Measurements from ENCODE around the gene DIO1. TPM values are rescaled to one million over a fixed set of nuclear protein-coding genes. Genes with fewer than 3 reads are reported as not detected.

DIO1 gene
- total and polyA plus RNA-seq, 9 of the 15 experiments (the other 6 are each of a cell fraction or from before 2014, with no cell fraction given), result not detected

- Histone ChIP-seq H3K4me1 (replicated peaks in 1 of 2; ENCODE audit: control insufficient read depth in 2 of 2, insufficient read depth in 2 of 2, low read length in 2 of 2) (no peaks in the 10 kb centered on the region; a peak in 1 of 5 replicates), H3K9me1 (ENCODE audit: control insufficient read depth, insufficient read depth, low read length) (peaks cover 6% of the 10 kb centered on the region), H3K27ac (ENCODE audit: extremely low read depth, low read depth, low read length) (no peak overlapping the region), H2AFZ (ENCODE audit: low read depth, low read length) (no peak overlapping the region), H3K27me3 (ENCODE audit: control insufficient read depth in 2 of 2, insufficient read depth in 2 of 2, low read length in 2 of 2) (no peaks in the 10 kb centered on the region), H3K36me3 (ENCODE audit: control insufficient read depth, insufficient read depth, low read length) (peaks cover 38% of the 10 kb centered on the region; the same call in 2 of the 3 replicates), H3K4me2 (ENCODE audit: insufficient read depth, low read length) (no peak overlapping the region), H4K20me1 (replicated peaks; ENCODE audit: control insufficient read depth, insufficient read depth, low read length) (0 out of 2 replicates have a peak, but pooled peaks cover 4% of the 10 kb centered on the region), H3K79me2 (ENCODE audit: control insufficient read depth, insufficient read depth, low read length) (no peaks in the 10 kb centered on the region), H3K4me3 (no peak overlapping the region), H3K9ac (ENCODE audit: insufficient read depth in 1 of 2, low read depth in 2 of 2, low read length in 2 of 2) (no peak overlapping the region; a peak in 1 of 4 replicates), H3K9me3 (replicated peaks; ENCODE audit: control insufficient read depth, insufficient read depth, low read depth, low read length) (no peaks in the 10 kb centered on the region)
- ChIA-PET POLR2A (interaction anchor here (0.8 to 2.8 kb wide), 5 partner anchors 10 to 28 kb away, joined by 3 to 11 read pairs (median 3); no protein-coding TSS in a partner anchor), CTCF (ENCODE audit: low intra/inter-chr PET ratio) (interaction anchor here (0.6 to 3.1 kb wide), 3 partner anchors 35 to 727 kb away, joined by 3 to 18 read pairs (median 14); no protein-coding TSS in a partner anchor)
- peak; percentile 77 for ATAC-seq
- intact Hi-C loops (cut with micrococcal nuclease) (no loop called here), in situ Hi-C loops (cut with MboI) (no loop called here)
- DNase-seq (ENCODE audit: extremely low read depth in 1 of 4, low spot score in 3 of 4), result no peak
- no peak for FAIRE-seq
- WGBS (ENCODE audit: insufficient coverage, low coverage, missing lambda C conversion rate), result 65% methylated on average over 5 of the region's 5 CpGs
- BruUV-seq (replicated peaks), result no TSS peak
- TF ChIP-seq ZC3H8 (IDR thresholded peaks at IDR 0.05) (no peak), PHB2 (IDR thresholded peaks at IDR 0.05; ENCODE audit: low read depth) (no peak), PCBP1 (IDR thresholded peaks at IDR 0.05; ENCODE audit: low read depth, low read length, poor library complexity, severe bottlenecking) (no peak), ARHGAP35 (IDR thresholded peaks at IDR 0.05; ENCODE audit: partially characterized antibody) (no peak), WHSC1 (IDR thresholded peaks at IDR 0.05; ENCODE audit: low read length) (no peak), MAZ (CRISPR knock-in tag; conservative IDR thresholded peaks at IDR 0.05 in 1 of 2, IDR thresholded peaks at IDR 0.05 in 1 of 2) (no peak), MTA3 (IDR thresholded peaks at IDR 0.05; ENCODE audit: borderline replicate concordance) (no peak), SAFB2 (IDR thresholded peaks at IDR 0.05; ENCODE audit: borderline replicate concordance, low read depth, low read length, severe bottlenecking) (no peak), KAT2B (IDR thresholded peaks at IDR 0.05; ENCODE audit: low read depth, low read length) (no peak)
- TF ChIP-seq, protein P1, sequence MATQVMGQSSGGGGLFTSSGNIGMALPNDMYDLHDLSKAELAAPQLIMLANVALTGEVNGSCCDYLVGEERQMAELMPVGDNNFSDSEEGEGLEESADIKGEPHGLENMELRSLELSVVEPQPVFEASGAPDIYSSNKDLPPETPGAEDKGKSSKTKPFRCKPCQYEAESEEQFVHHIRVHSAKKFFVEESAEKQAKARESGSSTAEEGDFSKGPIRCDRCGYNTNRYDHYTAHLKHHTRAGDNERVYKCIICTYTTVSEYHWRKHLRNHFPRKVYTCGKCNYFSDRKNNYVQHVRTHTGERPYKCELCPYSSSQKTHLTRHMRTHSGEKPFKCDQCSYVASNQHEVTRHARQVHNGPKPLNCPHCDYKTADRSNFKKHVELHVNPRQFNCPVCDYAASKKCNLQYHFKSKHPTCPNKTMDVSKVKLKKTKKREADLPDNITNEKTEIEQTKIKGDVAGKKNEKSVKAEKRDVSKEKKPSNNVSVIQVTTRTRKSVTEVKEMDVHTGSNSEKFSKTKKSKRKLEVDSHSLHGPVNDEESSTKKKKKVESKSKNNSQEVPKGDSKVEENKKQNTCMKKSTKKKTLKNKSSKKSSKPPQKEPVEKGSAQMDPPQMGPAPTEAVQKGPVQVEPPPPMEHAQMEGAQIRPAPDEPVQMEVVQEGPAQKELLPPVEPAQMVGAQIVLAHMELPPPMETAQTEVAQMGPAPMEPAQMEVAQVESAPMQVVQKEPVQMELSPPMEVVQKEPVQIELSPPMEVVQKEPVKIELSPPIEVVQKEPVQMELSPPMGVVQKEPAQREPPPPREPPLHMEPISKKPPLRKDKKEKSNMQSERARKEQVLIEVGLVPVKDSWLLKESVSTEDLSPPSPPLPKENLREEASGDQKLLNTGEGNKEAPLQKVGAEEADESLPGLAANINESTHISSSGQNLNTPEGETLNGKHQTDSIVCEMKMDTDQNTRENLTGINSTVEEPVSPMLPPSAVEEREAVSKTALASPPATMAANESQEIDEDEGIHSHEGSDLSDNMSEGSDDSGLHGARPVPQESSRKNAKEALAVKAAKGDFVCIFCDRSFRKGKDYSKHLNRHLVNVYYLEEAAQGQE (IDR thresholded peaks at IDR 0.05; ENCODE audit: borderline replicate concordance), result peak; percentile 51; the same call in 1 of the 2 replicates
- TF ChIP-seq, protein P1 (CRISPR knock-in tag; IDR thresholded peaks at IDR 0.05; ENCODE audit: low read depth), result no peak
- TF ChIP-seq, protein P2, sequence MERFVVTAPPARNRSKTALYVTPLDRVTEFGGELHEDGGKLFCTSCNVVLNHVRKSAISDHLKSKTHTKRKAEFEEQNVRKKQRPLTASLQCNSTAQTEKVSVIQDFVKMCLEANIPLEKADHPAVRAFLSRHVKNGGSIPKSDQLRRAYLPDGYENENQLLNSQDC (CRISPR knock-in tag; IDR thresholded peaks at IDR 0.05), result no peak
These were observed 19.5 kb downstream of the DIO1 start for GRCh38 chr1:53913352-53914033.
